Neutrophil (primary cell): ENCODE data around the gene IFRD1.

Experiments used
- H3K27ac ChIP-seq: fragments of 200-600 bp; sonication (generic); 2 replicates; pipeline ENCODE4 v1.5.1; 2016; ENCODE audit warnings: mild to moderate bottlenecking, moderate library complexity
- H3K27me3 ChIP-seq: fragments of 200-600 bp; sonication (generic); 2 replicates; pipeline ENCODE4 v1.6.0; 2016; ENCODE audit warnings: mild to moderate bottlenecking
- H3K36me3 ChIP-seq: fragments of 200-600 bp; sonication (generic); 2 replicates; pipeline ENCODE4 v1.5.1; 2017
- H3K4me1 ChIP-seq, 2 experiments: fragments of 200-600 bp in 1 of 2; sonication (generic) in 1 of 2; 1 replicate in 1 of 2; 2 replicates in 1 of 2; pipeline versions ENCODE4 v1.5.1 to v1.6.1; 2013 to 2016; ENCODE audit warnings: low read depth in 1 of 2, low read length in 1 of 2, mild to moderate bottlenecking in 1 of 2, moderate library complexity in 1 of 2; ENCODE audit not compliant: control insufficient read depth in 1 of 2, insufficient read depth in 1 of 2
- H3K4me3 ChIP-seq, 2 experiments: fragments of 200-600 bp in 1 of 2; sonication (generic) in 1 of 2; 1 replicate in 1 of 2; 2 replicates in 1 of 2; pipeline ENCODE4 v1.5.1; 2013 to 2016; ENCODE audit warnings: low read depth in 1 of 2, low read length in 1 of 2, mild to moderate bottlenecking in 1 of 2, moderate library complexity in 1 of 2
- H3K9me3 ChIP-seq: fragments of 200-600 bp; sonication (generic); 2 replicates; pipeline ENCODE4 v1.5.1; 2016
- CTCF ChIP-seq: fragments of 200-600 bp; sonication (generic); IDR thresholded peaks from 2 replicates; pipeline ENCODE4 v1.5.1; 2016; ENCODE audit warnings: antibody characterized with exemption

IFRD1 gene

GRCh38 chr7:112481833-112482670, 31.8 kb downstream of the IFRD1 start:
- no peak overlapping the region for H3K27ac ChIP-seq

GRCh38 chr7:112484671-112485167, 34.5 kb downstream of the IFRD1 start:
- Histone ChIP-seq H3K4me1 (no peaks in the 10 kb centered on the region), H3K27ac (no peak overlapping the region), H3K36me3 (peaks cover 18% of the 10 kb centered on the region), H3K27me3 (no peaks in the 10 kb centered on the region), H3K9me3 (no peaks in the 10 kb centered on the region), H3K4me3 (no peak overlapping the region)
- no peak for TF ChIP-seq CTCF

More at GRCh38 chr7:112481833-112482670, 31.8 kb downstream of the IFRD1 start:
- Histone ChIP-seq H3K36me3 (peaks cover 33% of the 10 kb centered on the region), H3K4me1 (no peaks in the 10 kb centered on the region), H3K27me3 (no peaks in the 10 kb centered on the region), H3K9me3 (no peaks in the 10 kb centered on the region), H3K4me3 (no peak overlapping the region)
- TF ChIP-seq CTCF, result no peak

- Histone ChIP-seq H3K27me3 (no peaks in the 10 kb centered on the region), H3K4me3 (no peak overlapping the region), H3K4me1 (no peaks in the 10 kb centered on the region), H3K9me3 (no peaks in the 10 kb centered on the region), H3K27ac (no peak overlapping the region), H3K36me3 (peaks cover 14% of the 10 kb centered on the region)
- TF ChIP-seq CTCF, result no peak
Measured at GRCh38 chr7:112485766-112486165, 35.5 kb downstream of the IFRD1 start.

GRCh38 chr7:112487457-112488263, 37.4 kb downstream of the IFRD1 start:
- peaks cover 14% of the 10 kb centered on the region for H3K36me3 ChIP-seq
- no peaks in the 10 kb centered on the region for H3K4me1 ChIP-seq
- H3K27ac ChIP-seq, result no peak overlapping the region
- no peak for TF ChIP-seq CTCF
- no peaks in the 10 kb centered on the region for H3K9me3 ChIP-seq
- no peak overlapping the region for H3K4me3 ChIP-seq
- H3K27me3 ChIP-seq, result no peaks in the 10 kb centered on the region

GRCh38 chr7:112488264-112488552, 37.9 kb downstream of the IFRD1 start:
- no peak for TF ChIP-seq CTCF
- Histone ChIP-seq H3K27me3 (no peaks in the 10 kb centered on the region), H3K4me3 (no peak overlapping the region), H3K4me1 (no peaks in the 10 kb centered on the region), H3K36me3 (peaks cover 14% of the 10 kb centered on the region), H3K27ac (no peak overlapping the region), H3K9me3 (no peaks in the 10 kb centered on the region)
